HepG2 (cell line): ENCODE measurements around the gene RETREG2. TPM values are rescaled to one million over a fixed set of nuclear protein-coding genes. Genes with fewer than 3 reads are reported as not detected.

Experiments
- BCL6 ChIP-seq: IDR thresholded peaks from 2 replicates; pipeline ENCODE4 v1.6.1; 2016; ENCODE audit warnings: missing genetic modification reagents, missing compliant biosample characterization
- ELF4 ChIP-seq: sonication (generic); formaldehyde crosslinking; IDR thresholded peaks from 2 replicates; pipeline ENCODE4 v1.5.0; 2020; ENCODE audit warnings: missing genetic modification reagents, mild to moderate bottlenecking, moderate library complexity, borderline replicate concordance
- HHEX ChIP-seq: IDR thresholded peaks from 2 replicates; pipeline ENCODE4 v1.6.1; 2016; ENCODE audit warnings: control low read depth
- ISL2 ChIP-seq: sonication (generic); formaldehyde crosslinking; IDR thresholded peaks from 2 replicates; pipeline ENCODE4 v1.5.0; 2020; ENCODE audit warnings: missing genetic modification reagents
- MEIS2 ChIP-seq: sonication (generic); formaldehyde crosslinking; IDR thresholded peaks from 2 replicates; pipeline ENCODE4 v1.9.0; 2021; ENCODE audit warnings: mild to moderate bottlenecking, missing genetic modification reagents
- MLLT10 ChIP-seq: sonication (generic); formaldehyde crosslinking; IDR thresholded peaks from 2 replicates; pipeline ENCODE4 v1.4.0; 2020; ENCODE audit warnings: missing genetic modification reagents
- NFYB ChIP-seq: sonication (generic); formaldehyde crosslinking; IDR thresholded peaks from 2 replicates; pipeline ENCODE4 v1.4.0; 2020; ENCODE audit warnings: missing genetic modification reagents
- ONECUT2 ChIP-seq: sonication (generic); formaldehyde crosslinking; IDR thresholded peaks from 2 replicates; pipeline ENCODE4 v1.4.0; 2020; ENCODE audit warnings: missing genetic modification reagents
- PHB2 ChIP-seq: fragments of 450-650 bp; IDR thresholded peaks from 2 replicates; pipeline ENCODE4 v1.6.1; 2018; ENCODE audit not compliant: partially characterized antibody
- PITX1 ChIP-seq: sonication (generic); formaldehyde crosslinking; IDR thresholded peaks from 2 replicates; pipeline ENCODE4 v1.5.1; 2020; ENCODE audit warnings: mild to moderate bottlenecking, missing genetic modification reagents
- POGZ ChIP-seq: sonication (generic); formaldehyde crosslinking; IDR thresholded peaks from 2 replicates; pipeline ENCODE4 v1.4.0; 2020; ENCODE audit warnings: mild to moderate bottlenecking, missing genetic modification reagents
- POLR2G ChIP-seq: fragments of 200-400 bp; formaldehyde crosslinking; IDR thresholded peaks from 2 replicates; pipeline ENCODE4 v1.6.1; 2018; ENCODE audit warnings: mild to moderate bottlenecking, low read depth, low read length, moderate library complexity
- PREB ChIP-seq: sonication (generic); formaldehyde crosslinking; IDR thresholded peaks from 2 replicates; pipeline ENCODE4 v1.4.0; 2020; ENCODE audit warnings: missing genetic modification reagents
- RBFOX2 ChIP-seq: fragments of 200-400 bp; formaldehyde crosslinking; IDR thresholded peaks from 2 replicates; pipeline ENCODE4 v1.6.1; 2017; ENCODE audit warnings: low read depth, mild to moderate bottlenecking, low read length
- SAP130 ChIP-seq: IDR thresholded peaks from 2 replicates; pipeline ENCODE4 v1.6.1; 2016; ENCODE audit warnings: low read depth
- TFDP1 ChIP-seq: IDR thresholded peaks from 2 replicates; pipeline ENCODE4 v1.6.1; 2016; ENCODE audit warnings: missing compliant biosample characterization, missing genetic modification reagents, borderline replicate concordance
- ZBTB1 ChIP-seq: sonication (generic); formaldehyde crosslinking; IDR thresholded peaks from 2 replicates; pipeline ENCODE4 v1.4.0; 2020; ENCODE audit warnings: missing genetic modification reagents, borderline replicate concordance
- ZBTB8A ChIP-seq: sonication (generic); formaldehyde crosslinking; IDR thresholded peaks from 2 replicates; pipeline ENCODE4 v1.4.0; 2020; ENCODE audit warnings: mild to moderate bottlenecking, low read depth, missing genetic modification reagents, borderline replicate concordance
- ZFX ChIP-seq: sonication (generic); formaldehyde crosslinking; IDR thresholded peaks from 2 replicates; pipeline ENCODE4 v1.4.0; 2020; ENCODE audit warnings: mild to moderate bottlenecking, low read depth, missing genetic modification reagents, moderate library complexity
- ZNF362 ChIP-seq: sonication (generic); formaldehyde crosslinking; IDR thresholded peaks from 2 replicates; pipeline ENCODE4 v1.4.0; 2020; ENCODE audit warnings: missing genetic modification reagents, mild to moderate bottlenecking, borderline replicate concordance
- ZNF547 ChIP-seq: sonication (generic); formaldehyde crosslinking; IDR thresholded peaks from 2 replicates; pipeline ENCODE4 v1.5.1; 2020; ENCODE audit warnings: mild to moderate bottlenecking, missing genetic modification reagents
- ZNF556 ChIP-seq: sonication (generic); formaldehyde crosslinking; IDR thresholded peaks from 2 replicates; pipeline ENCODE4 v1.4.0; 2020; ENCODE audit warnings: mild to moderate bottlenecking, missing genetic modification reagents, borderline replicate concordance
- ZNF607 ChIP-seq: sonication (generic); formaldehyde crosslinking; IDR thresholded peaks from 2 replicates; pipeline ENCODE4 v1.5.1; 2020; ENCODE audit warnings: missing genetic modification reagents, mild to moderate bottlenecking, borderline replicate concordance
- ZNF672 ChIP-seq: sonication (generic); formaldehyde crosslinking; IDR thresholded peaks from 2 replicates; pipeline ENCODE4 v1.8.1; 2022; ENCODE audit warnings: missing genetic modification reagents
- ZNF841 ChIP-seq: sonication (generic); formaldehyde crosslinking; IDR thresholded peaks from 2 replicates; pipeline ENCODE4 v1.8.1; 2023; ENCODE audit warnings: missing genetic modification reagents, borderline replicate concordance
- ZSCAN29 ChIP-seq: sonication (generic); formaldehyde crosslinking; conservative IDR thresholded peaks from 2 replicates; pipeline ENCODE4 v1.4.0; 2020; ENCODE audit warnings: mild to moderate bottlenecking, missing genetic modification reagents
- ZSCAN30 ChIP-seq: sonication (generic); formaldehyde crosslinking; IDR thresholded peaks from 2 replicates; pipeline ENCODE4 v1.5.0; 2020; ENCODE audit warnings: mild to moderate bottlenecking, missing genetic modification reagents
- polyA plus RNA-seq, 8 experiments: library from polyadenylated mRNA; depleted of rRNA in 3 of 8; stranded (reverse) in 7 of 8; unstranded in 1 of 8; fragments of >200 nt; fragmentation: Illumina TruSeq in 4 of 8; extraction: Trizol in 4 of 8; gene quantifications; 2 replicates each; pipeline versions ENCODE4 v1.2.1 to v1.2.3, GENCODE V29; 2011 to 2016; ENCODE audit warnings: low read depth in 4 of 8, missing spikeins in 1 of 8, mixed read lengths in 1 of 8; ENCODE audit not compliant: insufficient read depth in 1 of 8
- total RNA-seq, 5 experiments: library from RNA; depleted of rRNA; stranded (reverse); fragments of >200 nt; fragmentation: Illumina TruSeq; extraction: Trizol; gene quantifications; 2 replicates each; pipeline ENCODE4 v1.2.3, GENCODE V29; 2016; ENCODE audit warnings: low read depth in 1 of 5

RETREG2 gene
- total and polyA plus RNA-seq, 2 of the 13 experiments (the other 11 are each of a cell fraction or from before 2014, with no cell fraction given) = 86.0 to 134 TPM

GRCh38 chr2:219207884-219208740 is 30.0 kb downstream of the RETREG2 start (continued):
- TF ChIP-seq ONECUT2 (CRISPR knock-in tag) (0 out of 2 replicates have a peak, but pooled peaks have one; percentile 22), PHB2 (no peak), HHEX (CRISPR knock-in tag) (0 out of 2 replicates have a peak, but pooled peaks have one; percentile 58), ZNF672 (CRISPR knock-in tag) (no peak), MEIS2 (CRISPR knock-in tag) (peak; percentile 59; the same call in 1 of the 2 replicates), ZBTB8A (CRISPR knock-in tag) (no peak), ZNF607 (CRISPR knock-in tag) (no peak; the same call in 1 of the 2 replicates), ELF4 (no peak), ISL2 (peak; percentile 64; the same call in 1 of the 2 replicates), ZNF362 (no peak; the same call in 1 of the 2 replicates), MLLT10 (CRISPR knock-in tag) (no peak), ZNF556 (CRISPR knock-in tag) (peak; percentile 86), ZNF841 (no peak), ZBTB1 (CRISPR knock-in tag) (no peak), ZFX (CRISPR knock-in tag) (peak; percentile 79), PREB (CRISPR knock-in tag) (no peak), POLR2G (peak; percentile 73), SAP130 (peak; percentile 85), BCL6 (CRISPR knock-in tag) (peak; percentile 46; the same call in 1 of the 2 replicates), PITX1 (CRISPR knock-in tag) (peak; percentile 32; the same call in 1 of the 2 replicates), RBFOX2 (no peak), NFYB (CRISPR knock-in tag) (no peak), TFDP1 (peak; percentile 54; the same call in 1 of the 2 replicates), ZSCAN30 (no peak), ZNF547 (CRISPR knock-in tag) (peak; percentile 64), POGZ (no peak; the same call in 1 of the 2 replicates), ZSCAN29 (CRISPR knock-in tag) (peak; percentile 60; the same call in 1 of the 2 replicates)
